GM12878 (cell line): ENCODE data around the gene ICAM2. TPM values are rescaled to one million over a fixed set of nuclear protein-coding genes. Genes with fewer than 3 reads are reported as not detected.
A peak's percentile ranks its signal among the peaks of the same experiment; 100 is the strongest.

Experiments used
- BHLHE40 ChIP-seq, 2 experiments: fragments of 450-650 bp in 1 of 2; IDR thresholded peaks; 2 replicates each; pipeline ENCODE4 v1.6.1; 2011 to 2017; ENCODE audit warnings: low read depth in 2 of 2, borderline replicate concordance in 1 of 2, improper control_type of control experiment in 1 of 2, low read length in 1 of 2, mild to moderate bottlenecking in 1 of 2
- BRCA1 ChIP-seq: IDR thresholded peaks from 2 replicates; pipeline ENCODE4 v1.6.1; 2011; ENCODE audit warnings: low read depth, low read length, improper control_type of control experiment
- CHD4 ChIP-seq: fragments of 200-600 bp; sonication (generic); IDR thresholded peaks from 2 replicates; pipeline ENCODE4 v1.6.1; 2016; ENCODE audit warnings: mild to moderate bottlenecking
- CREB1 ChIP-seq: IDR thresholded peaks from 2 replicates; pipeline ENCODE4 v1.6.1; 2012; ENCODE audit warnings: low read depth, mild to moderate bottlenecking, inconsistent platforms
- DPF2 ChIP-seq: fragments of 450-650 bp; IDR thresholded peaks from 2 replicates; pipeline ENCODE4 v1.6.1; 2017; ENCODE audit warnings: mild to moderate bottlenecking
- GATAD2B ChIP-seq: fragments of 450-650 bp; conservative IDR thresholded peaks from 2 replicates; pipeline ENCODE4 v1.6.1; 2017; ENCODE audit warnings: low read depth, mild to moderate bottlenecking, moderate library complexity
- KDM1A ChIP-seq: fragments of 200-600 bp; sonication (generic); IDR thresholded peaks from 2 replicates; pipeline ENCODE4 v1.6.1; 2016; ENCODE audit warnings: borderline replicate concordance
- RELA ChIP-seq: fragments of 450-650 bp; IDR thresholded peaks from 2 replicates; pipeline ENCODE4 v1.8.0; 2014; ENCODE audit warnings: borderline replicate concordance; ENCODE audit not compliant: partially characterized antibody
- SMAD5 ChIP-seq: IDR thresholded peaks from 2 replicates; pipeline ENCODE4 v1.6.1; 2016; ENCODE audit warnings: antibody characterized with exemption, low read depth
- SREBF2 ChIP-seq: IDR thresholded peaks from 2 replicates; pipeline ENCODE4 v1.6.1; 2012; ENCODE audit warnings: mild to moderate bottlenecking, low read length
- TCF3 ChIP-seq: IDR thresholded peaks from 2 replicates; pipeline ENCODE4 v1.6.1; 2012; ENCODE audit warnings: low read depth, mild to moderate bottlenecking, low read length, borderline replicate concordance; ENCODE audit not compliant: insufficient read depth
- ZNF274 ChIP-seq: IDR thresholded peaks from one replicate; pipeline ENCODE4 v1.8.0; 2011; ENCODE audit not compliant: insufficient read length, insufficient read depth
- polyA plus RNA-seq, 11 experiments: library from polyadenylated mRNA; depleted of rRNA in 4 of 11; unstranded in 6 of 11; stranded (reverse) in 5 of 11; fragments of >200 nt; fragmentation: Nextera tagmentation in 4 of 11; fragmentation: Illumina TruSeq in 1 of 11; extraction: Ambion mirVana in 4 of 11; extraction: Trizol in 1 of 11; gene quantifications; 1 replicate in 1 of 11; 2 replicates in 10 of 11; pipeline versions ENCODE4 v1.2.1 to v1.2.3, GENCODE V29; 2011 to 2016; ENCODE audit warnings: inconsistent platforms in 2 of 11, missing spikeins in 2 of 11, low read depth in 1 of 11
- total RNA-seq, 4 experiments: library from RNA; depleted of rRNA in 3 of 4; stranded (reverse); fragments of >200 nt in 3 of 4; fragmentation: Illumina TruSeq in 1 of 4; extraction: Trizol in 1 of 4; gene quantifications; 2 replicates each; pipeline versions ENCODE4 v1.2.1 to v1.2.3, GENCODE V29; 2013 to 2021
- TF ChIP-seq, protein P1 (sequence below): IDR thresholded peaks from 2 replicates; pipeline ENCODE4 v1.6.1; 2011; ENCODE audit warnings: low read depth, mild to moderate bottlenecking, low read length, moderate library complexity, borderline replicate concordance; ENCODE audit errors: extremely low read depth
- TF ChIP-seq, protein P2 (sequence below): fragments of 450-650 bp; IDR thresholded peaks from 2 replicates; pipeline ENCODE4 v1.6.1; 2017; ENCODE audit warnings: mild to moderate bottlenecking, moderate library complexity
- TF ChIP-seq, protein P3 (sequence below): fragments of 450-650 bp; IDR thresholded peaks from 2 replicates; pipeline ENCODE4 v1.6.1; 2016; ENCODE audit warnings: mild to moderate bottlenecking
- TF ChIP-seq, protein P4 (sequence below): fragments of 450-650 bp; IDR thresholded peaks from 2 replicates; pipeline ENCODE4 v1.6.1; 2017; ENCODE audit warnings: low read depth, mild to moderate bottlenecking, moderate library complexity
- TF ChIP-seq, protein P5 (sequence below): IDR thresholded peaks from 2 replicates; pipeline ENCODE4 v1.6.1; 2012; ENCODE audit warnings: improper control_type of control experiment, low read depth, low read length; ENCODE audit not compliant: insufficient replicate concordance

Gene ICAM2
- total and polyA plus RNA-seq, 10 of the 15 experiments (the other 5 are each of a cell fraction or from before 2014, with no cell fraction given), result 23.6 to 108 (median 58.1) TPM

DNA sequence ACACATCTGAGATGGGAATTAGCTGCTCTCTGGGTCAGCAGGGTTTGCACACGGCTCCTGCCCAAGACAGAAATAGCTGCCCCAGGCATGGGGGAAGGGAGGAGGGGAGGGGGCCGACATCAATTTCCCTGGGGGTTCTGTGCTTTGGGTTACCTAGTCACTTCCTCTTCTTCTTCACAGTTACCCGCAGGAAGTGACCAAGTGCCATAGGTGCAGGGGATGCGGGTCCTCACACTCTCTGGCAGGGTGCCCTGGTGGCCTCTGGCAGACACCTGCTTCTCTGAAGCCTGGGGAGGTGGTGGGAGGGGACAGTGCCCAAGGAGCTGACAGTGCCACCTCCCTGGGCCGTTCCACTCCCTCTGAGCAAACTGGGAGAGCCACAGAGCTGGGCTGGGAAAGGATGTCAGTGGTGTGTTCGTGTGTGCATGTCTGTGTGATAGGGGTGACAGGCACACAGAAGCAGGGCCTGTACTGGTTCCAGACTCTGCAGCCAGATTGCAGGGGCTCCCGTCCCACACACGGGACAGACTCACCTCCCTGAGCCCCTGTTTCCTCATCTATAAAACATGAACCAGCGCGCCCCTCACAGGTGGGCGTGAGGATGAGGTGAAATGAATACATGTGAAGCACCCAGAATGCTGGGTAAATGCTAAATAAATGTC lies 65.9 kb downstream of the ICAM2 start (continued):
- TF ChIP-seq SMAD5 (no peak), BRCA1 (no peak), GATAD2B (peak; percentile 30; the same call in 1 of the 2 replicates), KDM1A (no peak), RELA (no peak), BHLHE40 (IDR thresholded peaks at IDR 0.05; ENCODE audit: borderline replicate concordance in 1 of 2, low read depth in 2 of 2, low read length in 1 of 2) (peak; percentile 18 to 31; a peak in 2 of 4 replicates), ZNF274 (no peak), CHD4 (no peak), TCF3 (no peak), SREBF2 (no peak), DPF2 (peak; percentile 49; the same call in 1 of the 2 replicates), CREB1 (no peak)
- TF ChIP-seq, protein P1, sequence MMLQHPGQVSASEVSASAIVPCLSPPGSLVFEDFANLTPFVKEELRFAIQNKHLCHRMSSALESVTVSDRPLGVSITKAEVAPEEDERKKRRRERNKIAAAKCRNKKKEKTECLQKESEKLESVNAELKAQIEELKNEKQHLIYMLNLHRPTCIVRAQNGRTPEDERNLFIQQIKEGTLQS, result no peak
- TF ChIP-seq, protein P2, sequence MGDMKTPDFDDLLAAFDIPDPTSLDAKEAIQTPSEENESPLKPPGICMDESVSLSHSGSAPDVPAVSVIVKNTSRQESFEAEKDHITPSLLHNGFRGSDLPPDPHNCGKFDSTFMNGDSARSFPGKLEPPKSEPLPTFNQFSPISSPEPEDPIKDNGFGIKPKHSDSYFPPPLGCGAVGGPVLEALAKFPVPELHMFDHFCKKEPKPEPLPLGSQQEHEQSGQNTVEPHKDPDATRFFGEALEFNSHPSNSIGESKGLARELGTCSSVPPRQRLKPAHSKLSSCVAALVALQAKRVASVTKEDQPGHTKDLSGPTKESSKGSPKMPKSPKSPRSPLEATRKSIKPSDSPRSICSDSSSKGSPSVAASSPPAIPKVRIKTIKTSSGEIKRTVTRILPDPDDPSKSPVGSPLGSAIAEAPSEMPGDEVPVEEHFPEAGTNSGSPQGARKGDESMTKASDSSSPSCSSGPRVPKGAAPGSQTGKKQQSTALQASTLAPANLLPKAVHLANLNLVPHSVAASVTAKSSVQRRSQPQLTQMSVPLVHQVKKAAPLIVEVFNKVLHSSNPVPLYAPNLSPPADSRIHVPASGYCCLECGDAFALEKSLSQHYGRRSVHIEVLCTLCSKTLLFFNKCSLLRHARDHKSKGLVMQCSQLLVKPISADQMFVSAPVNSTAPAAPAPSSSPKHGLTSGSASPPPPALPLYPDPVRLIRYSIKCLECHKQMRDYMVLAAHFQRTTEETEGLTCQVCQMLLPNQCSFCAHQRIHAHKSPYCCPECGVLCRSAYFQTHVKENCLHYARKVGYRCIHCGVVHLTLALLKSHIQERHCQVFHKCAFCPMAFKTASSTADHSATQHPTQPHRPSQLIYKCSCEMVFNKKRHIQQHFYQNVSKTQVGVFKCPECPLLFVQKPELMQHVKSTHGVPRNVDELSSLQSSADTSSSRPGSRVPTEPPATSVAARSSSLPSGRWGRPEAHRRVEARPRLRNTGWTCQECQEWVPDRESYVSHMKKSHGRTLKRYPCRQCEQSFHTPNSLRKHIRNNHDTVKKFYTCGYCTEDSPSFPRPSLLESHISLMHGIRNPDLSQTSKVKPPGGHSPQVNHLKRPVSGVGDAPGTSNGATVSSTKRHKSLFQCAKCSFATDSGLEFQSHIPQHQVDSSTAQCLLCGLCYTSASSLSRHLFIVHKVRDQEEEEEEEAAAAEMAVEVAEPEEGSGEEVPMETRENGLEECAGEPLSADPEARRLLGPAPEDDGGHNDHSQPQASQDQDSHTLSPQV, result no peak
- TF ChIP-seq, protein P3, sequence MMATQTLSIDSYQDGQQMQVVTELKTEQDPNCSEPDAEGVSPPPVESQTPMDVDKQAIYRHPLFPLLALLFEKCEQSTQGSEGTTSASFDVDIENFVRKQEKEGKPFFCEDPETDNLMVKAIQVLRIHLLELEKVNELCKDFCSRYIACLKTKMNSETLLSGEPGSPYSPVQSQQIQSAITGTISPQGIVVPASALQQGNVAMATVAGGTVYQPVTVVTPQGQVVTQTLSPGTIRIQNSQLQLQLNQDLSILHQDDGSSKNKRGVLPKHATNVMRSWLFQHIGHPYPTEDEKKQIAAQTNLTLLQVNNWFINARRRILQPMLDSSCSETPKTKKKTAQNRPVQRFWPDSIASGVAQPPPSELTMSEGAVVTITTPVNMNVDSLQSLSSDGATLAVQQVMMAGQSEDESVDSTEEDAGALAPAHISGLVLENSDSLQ, result peak; percentile 38; the same call in 1 of the 2 replicates
- TF ChIP-seq, protein P4, sequence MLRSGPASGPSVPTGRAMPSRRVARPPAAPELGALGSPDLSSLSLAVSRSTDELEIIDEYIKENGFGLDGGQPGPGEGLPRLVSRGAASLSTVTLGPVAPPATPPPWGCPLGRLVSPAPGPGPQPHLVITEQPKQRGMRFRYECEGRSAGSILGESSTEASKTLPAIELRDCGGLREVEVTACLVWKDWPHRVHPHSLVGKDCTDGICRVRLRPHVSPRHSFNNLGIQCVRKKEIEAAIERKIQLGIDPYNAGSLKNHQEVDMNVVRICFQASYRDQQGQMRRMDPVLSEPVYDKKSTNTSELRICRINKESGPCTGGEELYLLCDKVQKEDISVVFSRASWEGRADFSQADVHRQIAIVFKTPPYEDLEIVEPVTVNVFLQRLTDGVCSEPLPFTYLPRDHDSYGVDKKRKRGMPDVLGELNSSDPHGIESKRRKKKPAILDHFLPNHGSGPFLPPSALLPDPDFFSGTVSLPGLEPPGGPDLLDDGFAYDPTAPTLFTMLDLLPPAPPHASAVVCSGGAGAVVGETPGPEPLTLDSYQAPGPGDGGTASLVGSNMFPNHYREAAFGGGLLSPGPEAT, result no peak
- TF ChIP-seq, protein P5, sequence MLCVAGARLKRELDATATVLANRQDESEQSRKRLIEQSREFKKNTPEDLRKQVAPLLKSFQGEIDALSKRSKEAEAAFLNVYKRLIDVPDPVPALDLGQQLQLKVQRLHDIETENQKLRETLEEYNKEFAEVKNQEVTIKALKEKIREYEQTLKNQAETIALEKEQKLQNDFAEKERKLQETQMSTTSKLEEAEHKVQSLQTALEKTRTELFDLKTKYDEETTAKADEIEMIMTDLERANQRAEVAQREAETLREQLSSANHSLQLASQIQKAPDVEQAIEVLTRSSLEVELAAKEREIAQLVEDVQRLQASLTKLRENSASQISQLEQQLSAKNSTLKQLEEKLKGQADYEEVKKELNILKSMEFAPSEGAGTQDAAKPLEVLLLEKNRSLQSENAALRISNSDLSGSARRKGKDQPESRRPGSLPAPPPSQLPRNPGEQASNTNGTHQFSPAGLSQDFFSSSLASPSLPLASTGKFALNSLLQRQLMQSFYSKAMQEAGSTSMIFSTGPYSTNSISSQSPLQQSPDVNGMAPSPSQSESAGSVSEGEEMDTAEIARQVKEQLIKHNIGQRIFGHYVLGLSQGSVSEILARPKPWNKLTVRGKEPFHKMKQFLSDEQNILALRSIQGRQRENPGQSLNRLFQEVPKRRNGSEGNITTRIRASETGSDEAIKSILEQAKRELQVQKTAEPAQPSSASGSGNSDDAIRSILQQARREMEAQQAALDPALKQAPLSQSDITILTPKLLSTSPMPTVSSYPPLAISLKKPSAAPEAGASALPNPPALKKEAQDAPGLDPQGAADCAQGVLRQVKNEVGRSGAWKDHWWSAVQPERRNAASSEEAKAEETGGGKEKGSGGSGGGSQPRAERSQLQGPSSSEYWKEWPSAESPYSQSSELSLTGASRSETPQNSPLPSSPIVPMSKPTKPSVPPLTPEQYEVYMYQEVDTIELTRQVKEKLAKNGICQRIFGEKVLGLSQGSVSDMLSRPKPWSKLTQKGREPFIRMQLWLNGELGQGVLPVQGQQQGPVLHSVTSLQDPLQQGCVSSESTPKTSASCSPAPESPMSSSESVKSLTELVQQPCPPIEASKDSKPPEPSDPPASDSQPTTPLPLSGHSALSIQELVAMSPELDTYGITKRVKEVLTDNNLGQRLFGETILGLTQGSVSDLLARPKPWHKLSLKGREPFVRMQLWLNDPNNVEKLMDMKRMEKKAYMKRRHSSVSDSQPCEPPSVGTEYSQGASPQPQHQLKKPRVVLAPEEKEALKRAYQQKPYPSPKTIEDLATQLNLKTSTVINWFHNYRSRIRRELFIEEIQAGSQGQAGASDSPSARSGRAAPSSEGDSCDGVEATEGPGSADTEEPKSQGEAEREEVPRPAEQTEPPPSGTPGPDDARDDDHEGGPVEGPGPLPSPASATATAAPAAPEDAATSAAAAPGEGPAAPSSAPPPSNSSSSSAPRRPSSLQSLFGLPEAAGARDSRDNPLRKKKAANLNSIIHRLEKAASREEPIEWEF, result no peak
